SU-DHL-6 (cell line): ENCODE results near the gene PPARA.

Experiments used
- H2AFZ ChIP-seq: fragments of 200-600 bp; sonication (generic); 2 replicates; pipeline ENCODE4 v1.6.1; 2014; ENCODE audit warnings: low read depth, mild to moderate bottlenecking, moderate library complexity, mixed read lengths, antibody characterized with exemption, low read length; ENCODE audit not compliant: severe bottlenecking
- H3F3A ChIP-seq: fragments of 200-600 bp; shearing (Covaris generic); 2 replicates; pipeline ENCODE4 v1.6.0; 2016; ENCODE audit warnings: antibody characterized with exemption, mild to moderate bottlenecking; ENCODE audit not compliant: insufficient read depth
- H3K27ac ChIP-seq: fragments of 200-600 bp; sonication (generic); 2 replicates; pipeline ENCODE4 v1.5.1; 2016; ENCODE audit warnings: low read depth, mild to moderate bottlenecking, low read length, moderate library complexity, mixed read lengths
- H3K27me3 ChIP-seq: fragments of 200-600 bp; sonication (generic), shearing (Covaris generic); 2 replicates; pipeline ENCODE4 v1.6.0; 2014; ENCODE audit warnings: mild to moderate bottlenecking, low read length
- H3K36me3 ChIP-seq: fragments of 200-600 bp; sonication (generic); 2 replicates; pipeline ENCODE4 v1.6.1; 2014; ENCODE audit warnings: mild to moderate bottlenecking, low read length, mixed read lengths
- H3K4me2 ChIP-seq: fragments of 300-600, 200-600 bp; shearing (Covaris generic), sonication (generic); 2 replicates; pipeline ENCODE4 v1.6.0; 2014; ENCODE audit warnings: low read length, low read depth, mild to moderate bottlenecking; ENCODE audit not compliant: poor library complexity, severe bottlenecking
- H3K4me3 ChIP-seq: fragments of 200-600 bp; sonication (generic); 2 replicates; pipeline ENCODE4 v1.5.1; 2014; ENCODE audit warnings: antibody characterized with exemption, low read length, mild to moderate bottlenecking, mixed read lengths; ENCODE audit not compliant: insufficient read depth, poor library complexity, severe bottlenecking
- H3K79me2 ChIP-seq: fragments of 200-600 bp; sonication (generic); 2 replicates; pipeline ENCODE4 v1.6.1; 2014; ENCODE audit warnings: mild to moderate bottlenecking, low read length, moderate library complexity; ENCODE audit not compliant: insufficient read depth
- H3K9ac ChIP-seq: fragments of 200-600 bp; sonication (generic); 2 replicates; pipeline ENCODE4 v1.7.0; 2014; ENCODE audit warnings: mild to moderate bottlenecking, low read length
- H3K9me2 ChIP-seq: fragments of 200-600 bp; sonication (generic); replicated peaks from 2 replicates; pipeline ENCODE4 v1.6.1; 2014; ENCODE audit warnings: low read length; ENCODE audit not compliant: insufficient read depth
- H3K9me3 ChIP-seq: fragments of 200-600 bp; sonication (generic); 2 replicates; pipeline ENCODE4 v1.6.1; 2014; ENCODE audit warnings: low read length, mixed read lengths; ENCODE audit not compliant: insufficient read depth
- H4K20me1 ChIP-seq: fragments of 200-600 bp; sonication (generic); 2 replicates; pipeline ENCODE4 v1.6.1; 2014; ENCODE audit warnings: low read depth, mild to moderate bottlenecking, antibody characterized with exemption, low read length, moderate library complexity, mixed read lengths
- CTCF ChIP-seq: fragments of 200-600 bp; sonication (generic); IDR thresholded peaks from one replicate; pipeline ENCODE4 v1.5.1; 2017; ENCODE audit warnings: antibody characterized with exemption, mild to moderate bottlenecking, low read length, moderate library complexity; ENCODE audit not compliant: insufficient read depth, poor library complexity, severe bottlenecking
- EZH2phosphoT487 ChIP-seq: fragments of 200-600 bp; sonication (generic), shearing (Covaris generic); conservative IDR thresholded peaks from 2 replicates; pipeline ENCODE4 v1.6.1; 2018; ENCODE audit warnings: mild to moderate bottlenecking, antibody characterized with exemption, low read length, moderate library complexity, mixed read lengths

Gene PPARA

GRCh38 chr22:46172522-46173110 is 22.3 kb downstream of the PPARA start:
- no peak overlapping the region for H3K9ac ChIP-seq
- H3K9me2 ChIP-seq: no peaks in the 10 kb centered on the region
- H4K20me1 ChIP-seq: no peaks in the 10 kb centered on the region
- no peak overlapping the region for H3K4me2 ChIP-seq
- no peak overlapping the region for H3K27ac ChIP-seq
- no peaks in the 10 kb centered on the region for H3K27me3 ChIP-seq
- H3K4me3 ChIP-seq: no peak overlapping the region
- no peaks in the 10 kb centered on the region for H3K36me3 ChIP-seq
- TF ChIP-seq CTCF (no peak), EZH2phosphoT487 (no peak)
- no peaks in the 10 kb centered on the region for H3K79me2 ChIP-seq
- no peak overlapping the region for H2AFZ ChIP-seq
- H3K9me3 ChIP-seq: no peaks in the 10 kb centered on the region
- H3F3A ChIP-seq: no peaks in the 10 kb centered on the region

GRCh38 chr22:46173152-46173551 is 22.8 kb downstream of the PPARA start:
- Histone ChIP-seq H3K36me3 (no peaks in the 10 kb centered on the region), H3K79me2 (no peaks in the 10 kb centered on the region), H3K4me2 (no peak overlapping the region), H3K4me3 (no peak overlapping the region), H3K9ac (no peak overlapping the region), H3K27ac (no peak overlapping the region), H2AFZ (no peak overlapping the region), H3K9me3 (no peaks in the 10 kb centered on the region), H3K9me2 (no peaks in the 10 kb centered on the region), H3F3A (no peaks in the 10 kb centered on the region), H4K20me1 (no peaks in the 10 kb centered on the region), H3K27me3 (no peaks in the 10 kb centered on the region)
- TF ChIP-seq EZH2phosphoT487: no peak
- TF ChIP-seq CTCF: no peak

GRCh38 chr22:46175631-46176030 is 25.3 kb downstream of the PPARA start:
- no peaks in the 10 kb centered on the region for H3K27me3 ChIP-seq
- H3K9me3 ChIP-seq: peaks cover 14% of the 10 kb centered on the region
- 0 out of 2 replicates have a peak, but pooled peaks cover 4% of the 10 kb centered on the region for H3K36me3 ChIP-seq
- no peak overlapping the region for H3K4me3 ChIP-seq
- no peaks in the 10 kb centered on the region for H4K20me1 ChIP-seq
- H3K27ac ChIP-seq: no peak overlapping the region
- no peaks in the 10 kb centered on the region for H3K9me2 ChIP-seq
- no peaks in the 10 kb centered on the region for H3F3A ChIP-seq
- TF ChIP-seq EZH2phosphoT487: no peak
- TF ChIP-seq CTCF: no peak
- no peak overlapping the region for H2AFZ ChIP-seq
- H3K4me2 ChIP-seq: no peak overlapping the region
- H3K9ac ChIP-seq: no peak overlapping the region
- H3K79me2 ChIP-seq: no peaks in the 10 kb centered on the region
